Fibroblast of skin of right biceps (primary cell): Measurements from ENCODE around the gene EOLA2.
"Not testable (repeated sequence)": the region's sequence is repeated elsewhere in the genome, so short reads cannot be mapped to it uniquely, and the experiment has no call there.

ENCODE experiments used
- DNase-seq: peaks from one replicate; pipeline ENCODE4 v3.0.0-alpha.2; 2013

EOLA2 gene

GRCh38 chrX:149938427-149938880 lies at the start of gene EOLA2:
Gene EOLA2 (minus strand): TSS chrX:149938491. CDS start chrX:149933874, 4,617 bp downstream.
- DNase-seq = peak; percentile 98

DNA sequence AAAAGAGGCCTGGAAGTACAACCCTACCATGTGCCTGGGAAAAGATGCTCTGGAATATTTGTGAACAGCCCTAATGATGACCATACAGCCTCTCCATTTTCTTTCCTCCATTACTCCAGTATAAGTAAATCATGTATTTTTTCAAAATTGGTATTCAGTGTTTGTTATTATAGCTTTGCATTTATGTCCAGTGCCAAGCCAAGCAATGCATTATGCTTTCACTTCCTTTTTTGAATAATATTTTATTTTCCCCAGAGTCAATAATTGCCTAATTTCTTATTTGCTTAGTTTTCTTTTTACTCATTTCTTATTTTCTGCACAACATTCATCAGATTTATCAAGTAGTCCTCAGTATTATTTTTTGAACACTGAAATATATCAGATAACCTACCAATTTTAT lies 49.3 kb upstream of the EOLA2 start:
- no peak for DNase-seq

- DNase-seq = no peak
These were observed 46.1 kb upstream of the EOLA2 start for GRCh38 chrX:149984411-149984810.

DNA sequence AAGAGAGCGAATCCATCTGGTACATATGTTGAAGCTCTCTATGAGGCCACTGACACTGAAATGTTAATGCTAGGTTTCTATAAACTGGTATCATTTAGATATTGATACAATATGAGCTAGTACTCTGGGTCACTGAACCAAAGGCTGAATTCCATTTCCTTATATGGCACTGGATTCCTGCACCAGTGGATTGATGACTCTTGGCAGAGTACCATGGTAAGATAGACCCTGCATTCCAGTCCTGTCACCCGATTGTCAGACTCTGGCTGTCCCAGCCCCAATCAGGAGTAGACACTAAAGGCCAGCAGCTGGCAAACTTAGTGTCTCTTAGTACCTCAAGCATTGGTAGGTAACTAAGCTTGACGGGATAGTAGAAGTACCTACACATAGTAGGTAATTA lies 44.0 kb upstream of the EOLA2 start:
- DNase-seq = peak; percentile 52

- DNase-seq = peak; percentile 25
These were observed 40.9 kb upstream of the EOLA2 start for GRCh38 chrX:149979126-149979644.

GRCh38 chrX:149962859-149963757 lies 24.8 kb upstream of the EOLA2 start:
- DNase-seq = peak; percentile 69

GRCh38 chrX:149962010-149962409 lies 23.7 kb upstream of the EOLA2 start:
- DNase-seq = no peak

DNA sequence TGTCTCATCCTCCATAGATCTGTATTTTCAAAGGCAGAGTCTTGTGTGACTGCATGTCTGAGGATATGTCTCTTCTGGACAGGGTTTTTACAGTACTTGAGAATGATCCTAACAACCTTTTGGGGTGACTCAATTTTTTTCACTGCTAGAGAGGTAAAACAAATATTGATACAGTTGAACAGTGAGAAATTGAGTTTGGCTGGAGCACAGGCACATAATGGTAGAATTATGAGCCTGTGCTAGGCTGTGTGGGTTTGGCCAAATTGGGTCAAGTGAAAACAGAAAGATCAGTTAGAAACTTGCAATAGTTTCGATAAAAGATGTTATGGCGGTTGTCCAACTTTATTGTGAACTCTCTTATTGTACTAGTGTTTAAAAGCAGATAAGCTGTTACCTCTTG lies 23.3 kb upstream of the EOLA2 start:
- DNase-seq = no peak

DNA sequence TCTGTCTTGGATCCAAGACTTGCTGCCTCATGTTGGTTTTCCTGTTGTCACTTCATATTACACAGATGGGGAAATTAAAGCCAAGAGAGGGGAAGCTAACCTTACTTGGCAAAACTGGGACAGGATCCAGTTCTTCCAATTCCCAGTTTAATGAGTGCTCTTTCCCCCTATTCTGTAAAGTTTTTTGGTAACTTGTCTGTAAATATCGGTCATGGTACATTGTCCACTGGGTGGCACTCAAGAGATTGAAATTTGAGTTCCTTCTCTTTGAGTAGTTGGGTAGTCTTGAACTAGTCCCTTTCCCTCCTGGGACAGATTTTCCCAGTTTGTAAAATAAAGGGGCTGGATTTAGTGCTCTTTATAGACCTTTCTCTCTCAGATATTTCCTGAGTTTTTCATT lies 12.4 kb upstream of the EOLA2 start:
- peak; percentile 57 for DNase-seq

DNA sequence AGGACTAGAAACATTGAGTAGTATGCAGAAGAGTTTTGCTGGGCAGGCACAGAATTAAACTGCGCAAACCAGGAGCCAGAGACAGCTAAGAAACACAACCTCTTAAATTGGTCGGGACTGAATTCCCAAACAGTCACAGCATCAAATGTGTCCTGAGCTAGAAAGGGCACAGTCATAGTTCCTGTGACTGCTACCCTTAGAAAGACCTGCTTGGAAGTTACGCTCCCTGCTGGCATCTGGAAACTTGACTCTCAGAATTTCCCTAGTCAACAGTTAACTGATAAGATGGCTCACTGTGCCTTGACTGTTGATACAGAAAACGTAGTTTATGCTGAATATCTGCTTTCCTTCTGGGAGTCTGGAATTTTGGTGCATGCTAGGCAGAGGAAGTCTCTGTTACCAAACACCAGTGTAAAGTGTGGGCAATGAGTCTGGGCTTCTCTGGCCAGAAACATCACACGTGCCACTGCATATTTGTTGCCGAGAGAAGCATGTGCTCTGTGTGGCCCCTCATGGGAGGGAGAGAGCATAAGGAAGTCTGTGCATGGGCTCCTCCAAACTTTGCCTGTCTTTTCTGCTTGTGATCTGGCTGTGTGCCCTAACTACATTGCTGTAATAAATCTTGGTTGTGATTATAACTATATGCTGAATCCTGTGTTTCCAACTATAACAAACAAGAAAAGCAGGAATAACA lies 11.6 kb upstream of the EOLA2 start:
- no peak for DNase-seq

GRCh38 chrX:149948016-149948415 lies 9.7 kb upstream of the EOLA2 start:
- DNase-seq = no peak

DNA sequence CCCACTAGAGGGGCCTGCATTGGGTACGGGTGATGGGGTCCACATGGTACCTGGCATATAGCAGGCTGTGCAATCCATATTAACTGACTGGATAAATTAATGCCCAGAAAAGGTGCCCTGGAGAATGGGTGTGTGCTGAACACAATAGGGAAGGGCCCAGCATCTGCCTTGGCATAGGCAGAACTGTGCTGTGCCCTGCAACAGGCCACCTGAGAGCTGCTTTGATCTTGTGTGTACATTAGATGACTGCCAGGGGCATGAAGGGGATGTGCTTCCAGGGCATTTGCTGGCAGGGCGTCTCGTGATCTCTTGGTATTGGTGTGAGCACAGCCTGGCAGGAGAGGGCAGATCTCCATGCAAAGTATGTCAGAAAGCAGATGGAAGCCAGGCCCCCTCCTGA lies 8.6 kb upstream of the EOLA2 start:
- DNase-seq = not testable (repeated sequence)

GRCh38 chrX:149945820-149946219 lies 7.5 kb upstream of the EOLA2 start:
- DNase-seq = not testable (repeated sequence)

- not testable (repeated sequence) for DNase-seq
These were observed 6.9 kb upstream of the EOLA2 start for GRCh38 chrX:149945087-149945670.

- DNase-seq = not testable (repeated sequence)
These were observed 2.4 kb upstream of the EOLA2 start for GRCh38 chrX:149940674-149941024.

GRCh38 chrX:149939905-149940673 lies 1.8 kb upstream of the EOLA2 start:
- peak; percentile 98 for DNase-seq

DNA sequence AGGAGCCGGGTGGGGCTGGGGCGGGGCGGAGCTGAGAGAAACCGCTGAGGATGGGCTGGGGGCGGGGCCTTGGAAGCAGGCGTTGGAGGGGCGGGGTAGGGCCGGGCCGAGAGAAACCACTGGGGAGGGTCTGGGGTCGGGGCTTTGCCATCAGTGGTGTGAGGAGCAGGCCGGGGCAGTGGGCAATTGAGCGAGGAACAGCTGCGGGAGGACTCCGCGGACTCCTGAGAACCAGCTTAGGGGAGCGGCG lies 1.3 kb upstream of the EOLA2 start:
- no peak for DNase-seq

DNA sequence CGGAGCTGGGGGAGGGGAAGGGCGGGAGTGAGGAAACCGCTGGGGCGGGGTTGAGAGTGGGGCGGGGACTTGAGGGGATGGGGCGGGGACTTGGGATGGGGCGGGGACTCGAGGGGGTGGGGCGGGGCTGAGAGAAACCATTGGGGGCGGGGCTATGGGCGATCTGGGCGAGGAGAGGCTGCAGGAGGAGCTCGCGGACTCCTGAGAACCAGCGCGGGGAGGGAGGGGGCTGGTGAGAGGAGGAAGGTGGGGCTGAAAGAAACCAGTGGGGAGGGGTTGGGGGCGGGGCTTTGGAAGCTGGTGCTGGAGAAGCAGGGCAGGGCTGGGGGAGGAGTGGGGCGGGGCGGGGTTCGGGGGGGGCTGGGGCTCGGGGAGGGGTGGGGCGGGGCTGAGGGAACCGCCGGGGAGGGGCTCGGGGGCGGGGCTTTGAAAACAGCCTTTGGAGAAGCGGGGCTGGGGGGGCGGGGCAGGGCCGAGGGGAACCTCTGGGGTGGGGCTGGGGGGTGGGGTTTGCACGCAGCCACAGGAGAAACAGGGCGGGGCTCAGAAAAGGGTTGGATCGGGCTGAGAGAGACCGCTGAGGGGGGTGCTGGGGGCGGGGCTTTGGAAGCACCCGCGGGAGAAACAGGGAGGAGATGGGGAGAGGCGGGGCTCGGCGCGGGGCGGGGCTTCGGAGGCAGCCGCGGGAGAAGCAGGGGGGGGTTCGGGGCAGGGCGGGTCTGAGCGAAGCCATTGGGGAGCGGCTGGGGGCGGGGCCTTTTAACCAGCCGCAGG lies 777 bp upstream of the EOLA2 start:
- DNase-seq = peak; percentile 93

DNA sequence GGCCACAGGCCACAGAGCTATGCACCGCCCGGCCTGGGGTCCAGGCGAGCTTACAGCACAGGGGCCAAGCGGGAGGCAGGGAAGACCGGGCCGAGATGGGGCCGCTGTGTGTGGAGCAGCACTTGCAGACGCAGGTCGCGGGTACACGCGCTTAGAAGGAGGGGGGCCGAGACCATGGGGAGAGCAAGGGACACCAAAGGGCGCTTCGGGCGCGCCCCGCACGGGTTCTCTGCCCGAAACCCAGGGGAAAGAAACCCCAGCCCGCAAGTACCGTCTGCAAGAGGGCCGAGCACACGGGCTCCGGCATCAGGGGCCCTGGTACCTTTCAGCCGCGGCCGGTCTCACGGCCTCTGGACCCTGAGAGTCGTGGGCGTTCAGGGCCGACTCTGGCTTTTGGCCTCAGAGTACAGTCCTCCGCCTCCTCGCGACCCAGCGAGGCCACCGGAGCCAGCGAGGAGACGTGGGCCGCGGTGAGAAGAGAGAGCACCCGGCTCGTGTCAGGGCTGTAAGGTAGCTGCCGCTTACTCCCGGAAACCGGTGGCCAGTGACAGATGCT lies 342 bp downstream of the EOLA2 start:
- DNase-seq = no peak

GRCh38 chrX:149937328-149937727 lies 963 bp downstream of the EOLA2 start:
- DNase-seq = not testable (repeated sequence)

GRCh38 chrX:149933547-149933946 lies 4.7 kb downstream of the EOLA2 start:
- DNase-seq = not testable (repeated sequence)

GRCh38 chrX:149932970-149933369 lies 5.3 kb downstream of the EOLA2 start:
- DNase-seq = not testable (repeated sequence)
